ENCODE measurements around the gene ZNF613.

DNA sequence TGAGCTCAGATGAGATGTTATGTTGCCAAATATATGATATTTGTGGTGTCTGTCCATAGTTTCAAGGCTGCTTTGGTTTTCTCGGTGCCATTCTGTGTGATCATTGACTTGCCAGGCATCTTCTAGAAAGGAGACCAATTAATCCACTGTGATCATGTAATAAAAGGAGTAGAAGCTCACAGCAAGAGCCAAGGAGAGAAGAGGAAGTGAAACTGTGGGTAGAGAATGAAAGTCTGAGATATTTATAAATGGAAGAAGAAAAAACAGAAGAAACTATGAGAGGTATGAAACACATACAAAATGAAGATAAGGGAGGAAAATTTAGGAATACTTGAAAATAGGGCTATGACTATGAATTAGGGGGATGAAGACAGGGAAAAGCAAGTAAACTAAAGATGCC, 11.1 kb upstream of the ZNF613 start:
- TF ChIP-seq, protein P1, sequence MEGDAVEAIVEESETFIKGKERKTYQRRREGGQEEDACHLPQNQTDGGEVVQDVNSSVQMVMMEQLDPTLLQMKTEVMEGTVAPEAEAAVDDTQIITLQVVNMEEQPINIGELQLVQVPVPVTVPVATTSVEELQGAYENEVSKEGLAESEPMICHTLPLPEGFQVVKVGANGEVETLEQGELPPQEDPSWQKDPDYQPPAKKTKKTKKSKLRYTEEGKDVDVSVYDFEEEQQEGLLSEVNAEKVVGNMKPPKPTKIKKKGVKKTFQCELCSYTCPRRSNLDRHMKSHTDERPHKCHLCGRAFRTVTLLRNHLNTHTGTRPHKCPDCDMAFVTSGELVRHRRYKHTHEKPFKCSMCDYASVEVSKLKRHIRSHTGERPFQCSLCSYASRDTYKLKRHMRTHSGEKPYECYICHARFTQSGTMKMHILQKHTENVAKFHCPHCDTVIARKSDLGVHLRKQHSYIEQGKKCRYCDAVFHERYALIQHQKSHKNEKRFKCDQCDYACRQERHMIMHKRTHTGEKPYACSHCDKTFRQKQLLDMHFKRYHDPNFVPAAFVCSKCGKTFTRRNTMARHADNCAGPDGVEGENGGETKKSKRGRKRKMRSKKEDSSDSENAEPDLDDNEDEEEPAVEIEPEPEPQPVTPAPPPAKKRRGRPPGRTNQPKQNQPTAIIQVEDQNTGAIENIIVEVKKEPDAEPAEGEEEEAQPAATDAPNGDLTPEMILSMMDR (IDR thresholded peaks at IDR 0.05), result no peak
- no peak for TF ChIP-seq POLR2A (IDR thresholded peaks at IDR 0.05)
- TF ChIP-seq POLR2AphosphoS5 (IDR thresholded peaks at IDR 0.05), result no peak
- no peak for TF ChIP-seq EP300 (IDR thresholded peaks at IDR 0.05; ENCODE audit: low read depth)
